ENCODE results near the gene MRPS7. TPM values are rescaled to one million over a fixed set of nuclear protein-coding genes. Genes with fewer than 3 reads are reported as not detected.

The MRPS7 gene
- total and polyA plus RNA-seq, 5 donors: 91.5 to 113 (median 99.8) TPM

GRCh38 chr17:75315541-75316243 is 54.0 kb downstream of the MRPS7 start:
- 81% methylated on average over 19 of the region's 19 CpGs for WGBS
- no peak overlapping the region for H3K27ac ChIP-seq (ENCODE audit: low read length)
- intact Hi-C loops (cut with DNase I): no loop called here
- DNase-seq (no peak), ATAC-seq (no peak)
- no peaks in the 10 kb centered on the region for H3K27me3 ChIP-seq (ENCODE audit: control insufficient read depth, insufficient read depth)
- H3K9me3 ChIP-seq (ENCODE audit: control insufficient read depth, low read length): no peaks in the 10 kb centered on the region
- no peak overlapping the region for H3K4me3 ChIP-seq (ENCODE audit: low read length)
- no peaks in the 10 kb centered on the region for H3K4me1 ChIP-seq (ENCODE audit: control insufficient read depth, insufficient read depth, low read length)

Other genes starting within 250 kb of the MRPS7 start
- 10 to 100 TPM; 35.1 to 44.6 (median 37.3) TPM for gene MRPL58, start 249.2 kb upstream of the MRPS7 start, total RNA-seq
- 62.6 TPM for gene MRPL58, start 249.2 kb upstream of the MRPS7 start, polyA plus RNA-seq
- gene ATP5PD, start 214.9 kb upstream of the MRPS7 start, total RNA-seq: 100 to 1,000 TPM; 702 to 831 (median 748) TPM
- 2,009 TPM for gene ATP5PD, start 214.9 kb upstream of the MRPS7 start, polyA plus RNA-seq
- 10 to 100 TPM; 22.3 to 27.5 (median 23.1) TPM for gene KCTD2, start 214.7 kb upstream of the MRPS7 start, total RNA-seq
- gene KCTD2, start 214.7 kb upstream of the MRPS7 start, polyA plus RNA-seq: 22.8 TPM
- gene SLC16A5, start 173.9 kb upstream of the MRPS7 start, total RNA-seq: 10 to 100 TPM; 12.7 to 21.6 (median 18.5) TPM
- 12.7 TPM for gene SLC16A5, start 173.9 kb upstream of the MRPS7 start, polyA plus RNA-seq
- gene ARMC7, start 151.9 kb upstream of the MRPS7 start, total RNA-seq: 10 to 100 TPM in 1 of 4 donors, 1 to 10 TPM in 3; 9.4 to 10.9 (median 9.6) TPM
- 7.7 TPM for gene ARMC7, start 151.9 kb upstream of the MRPS7 start, polyA plus RNA-seq
- gene NT5C, start 130.1 kb upstream of the MRPS7 start, total RNA-seq: 10 to 100 TPM; 29.1 to 35.9 (median 33.3) TPM
- 37.5 TPM for gene NT5C, start 130.1 kb upstream of the MRPS7 start, polyA plus RNA-seq
- gene JPT1, start 107.4 kb upstream of the MRPS7 start, total RNA-seq: 10 to 100 TPM; 11.7 to 22.3 (median 17.9) TPM
- gene JPT1, start 107.4 kb upstream of the MRPS7 start, polyA plus RNA-seq: 40.5 TPM
- gene SUMO2, start 78.9 kb upstream of the MRPS7 start, total RNA-seq: 100 to 1,000 TPM; 249 to 272 (median 257) TPM
- 99.1 TPM for gene SUMO2, start 78.9 kb upstream of the MRPS7 start, polyA plus RNA-seq
- gene NUP85, start 56.2 kb upstream of the MRPS7 start, total RNA-seq: 10 to 100 TPM; 31.3 to 36.1 (median 34.2) TPM
- gene NUP85, start 56.2 kb upstream of the MRPS7 start, polyA plus RNA-seq: 16.3 TPM
- gene GGA3, start 273 bp upstream of the MRPS7 start, total RNA-seq: 10 to 100 TPM; 22.9 to 34.8 (median 26.9) TPM
- 15.7 TPM for gene GGA3, start 273 bp upstream of the MRPS7 start, polyA plus RNA-seq
- 10 to 100 TPM; 15.1 to 20.5 (median 17.8) TPM for gene MIF4GD, start 9.4 kb downstream of the MRPS7 start, total RNA-seq
- 14.6 TPM for gene MIF4GD, start 9.4 kb downstream of the MRPS7 start, polyA plus RNA-seq
- 10 to 100 TPM in 2 of 4 donors, 1 to 10 TPM in 2; 8.4 to 23.5 (median 14.8) TPM for gene SLC25A19, start 27.6 kb downstream of the MRPS7 start, total RNA-seq
- gene SLC25A19, start 27.6 kb downstream of the MRPS7 start, polyA plus RNA-seq: 14.2 TPM
- gene GRB2, start 143.8 kb downstream of the MRPS7 start, total RNA-seq: 100 to 1,000 TPM; 104 to 150 (median 123) TPM
- 66.7 TPM for gene GRB2, start 143.8 kb downstream of the MRPS7 start, polyA plus RNA-seq
- 10 to 100 TPM; 40.3 to 54.6 (median 50.3) TPM for gene TMEM94, start 194.8 kb downstream of the MRPS7 start, total RNA-seq
- 41.0 TPM for gene TMEM94, start 194.8 kb downstream of the MRPS7 start, polyA plus RNA-seq